NCI-H2196 (cell line): ENCODE measurements around the gene DCP1B.

Experiments
- DNase-seq: peaks from one replicate; lab custom pipeline; 2025; ENCODE audit not compliant: unreplicated experiment; lab: John Stamatoyannopoulos, UW

Gene DCP1B

GRCh38 chr12:2017546-2018337 lies 13.5 kb upstream of the DCP1B start:
- no peak for DNase-seq

DNA sequence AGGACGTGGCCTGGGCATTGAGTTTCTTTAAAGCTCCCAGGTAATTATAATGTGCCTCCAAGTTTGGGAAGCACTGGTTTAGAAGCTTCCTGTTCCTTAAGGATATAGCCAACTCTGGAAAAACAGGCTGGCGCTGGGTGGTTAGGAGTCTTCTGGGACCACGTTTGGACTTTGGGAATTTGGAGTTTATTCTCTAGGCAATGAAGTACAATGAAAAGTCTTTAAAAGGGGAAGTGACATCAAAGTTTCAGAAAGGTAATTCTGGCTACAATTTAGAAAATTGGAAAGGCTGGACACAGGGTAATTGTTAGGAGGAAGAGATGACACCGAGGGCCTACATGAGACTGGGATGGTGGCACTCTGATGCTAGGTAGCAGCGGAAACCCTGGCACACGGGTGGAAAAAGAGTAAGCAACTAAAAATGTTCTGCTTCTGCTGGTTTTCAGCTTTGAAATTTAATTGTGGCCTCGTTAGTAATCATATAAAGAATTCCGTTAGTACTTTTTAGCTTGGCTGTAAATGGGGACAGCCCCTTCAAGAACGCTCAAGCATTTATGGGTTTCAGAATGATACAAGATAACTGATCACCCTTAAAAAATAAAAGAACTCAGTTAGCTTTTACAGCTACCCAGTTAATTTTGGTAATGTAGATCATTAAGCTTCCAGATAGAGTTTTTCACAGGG lies 12.7 kb upstream of the DCP1B start:
- DNase-seq = no peak

DNA sequence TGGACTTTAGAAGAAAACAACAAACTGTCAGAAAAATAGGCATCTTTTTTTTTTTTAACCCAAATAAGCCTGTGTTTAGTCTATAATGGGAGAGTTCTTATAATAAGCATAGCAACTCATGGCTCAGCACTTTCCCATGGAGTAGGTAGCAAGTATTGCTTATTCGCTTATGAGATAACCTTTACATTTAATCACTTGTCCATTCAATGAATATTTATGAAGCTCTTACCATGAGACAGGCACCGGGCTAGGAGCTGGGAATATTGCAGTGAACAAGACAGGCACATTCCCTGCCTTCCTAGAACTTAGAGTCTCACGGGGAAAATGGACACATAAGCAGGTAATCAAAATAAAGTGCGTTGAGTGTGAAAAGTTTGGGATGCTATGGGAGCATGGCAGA lies 10.0 kb upstream of the DCP1B start:
- no peak for DNase-seq

GRCh38 chr12:2013527-2014223 lies 9.4 kb upstream of the DCP1B start:
- no peak for DNase-seq

DNA sequence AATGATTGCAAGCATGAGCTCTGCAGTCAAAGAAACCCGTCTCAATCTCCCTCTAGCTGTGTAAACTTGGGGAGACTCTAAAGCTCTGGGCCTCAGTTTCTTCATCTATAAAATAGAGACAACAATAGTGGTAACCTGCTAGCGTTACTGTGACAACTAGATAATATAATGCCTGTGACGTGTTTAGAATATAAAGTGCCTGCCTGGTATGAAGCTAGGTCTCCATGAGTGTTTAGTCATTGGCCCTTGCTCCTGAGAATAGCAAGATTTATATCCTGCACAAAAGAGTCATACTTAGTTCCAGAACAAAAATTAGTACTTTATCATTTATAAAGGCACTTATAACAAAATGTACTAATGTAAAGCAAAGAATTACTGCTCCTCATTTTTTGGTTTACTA lies 8.8 kb upstream of the DCP1B start:
- DNase-seq = no peak

DNA sequence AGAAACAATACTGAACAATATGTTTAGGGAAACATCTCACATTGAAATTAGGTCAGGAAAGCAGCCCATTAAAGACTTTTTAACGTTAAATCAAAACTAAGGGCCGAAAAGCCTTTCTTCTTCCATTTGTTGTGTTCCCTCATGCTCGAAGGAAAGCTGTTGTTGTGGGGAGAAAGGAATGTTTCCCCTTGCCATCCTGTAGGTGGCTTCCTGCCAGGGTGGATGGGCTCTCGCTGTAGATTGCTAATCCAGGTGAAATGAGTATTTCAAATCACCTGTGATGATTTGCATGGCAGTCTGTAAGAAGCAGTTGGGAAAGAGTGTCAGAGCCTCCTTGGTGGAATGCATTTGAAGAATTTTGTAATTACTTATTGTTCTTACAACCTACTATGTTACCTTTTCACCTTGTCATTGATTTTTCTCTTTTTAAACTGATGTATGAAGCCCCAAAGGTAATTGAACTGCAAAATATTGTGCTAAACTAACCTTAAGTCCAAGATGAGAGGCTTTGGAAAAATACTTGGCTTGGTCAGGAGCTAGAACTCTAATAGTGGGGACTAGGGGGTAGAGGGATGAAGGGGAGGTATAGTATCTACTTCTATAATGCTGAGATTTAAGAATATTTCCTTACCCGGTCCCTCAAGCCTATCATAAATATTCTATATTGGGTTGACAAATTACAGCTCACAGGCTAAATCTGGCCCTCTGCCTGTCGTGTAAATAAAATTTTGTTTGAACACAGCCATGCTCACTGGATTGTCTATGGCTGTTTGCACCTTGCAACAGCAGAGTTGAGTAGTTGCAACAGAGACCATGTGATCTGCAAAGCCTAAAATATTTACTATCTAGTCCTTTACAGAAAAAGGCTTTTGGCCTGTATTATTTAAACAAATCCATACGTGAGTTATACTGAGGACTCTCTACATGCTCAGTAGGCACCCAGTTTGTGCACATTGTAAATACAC lies 7.7 kb upstream of the DCP1B start:
- no peak for DNase-seq

GRCh38 chr12:2009623-2010022 lies 5.4 kb upstream of the DCP1B start:
- DNase-seq = no peak

GRCh38 chr12:2008677-2009076 lies 4.4 kb upstream of the DCP1B start:
- DNase-seq = no peak

DNA sequence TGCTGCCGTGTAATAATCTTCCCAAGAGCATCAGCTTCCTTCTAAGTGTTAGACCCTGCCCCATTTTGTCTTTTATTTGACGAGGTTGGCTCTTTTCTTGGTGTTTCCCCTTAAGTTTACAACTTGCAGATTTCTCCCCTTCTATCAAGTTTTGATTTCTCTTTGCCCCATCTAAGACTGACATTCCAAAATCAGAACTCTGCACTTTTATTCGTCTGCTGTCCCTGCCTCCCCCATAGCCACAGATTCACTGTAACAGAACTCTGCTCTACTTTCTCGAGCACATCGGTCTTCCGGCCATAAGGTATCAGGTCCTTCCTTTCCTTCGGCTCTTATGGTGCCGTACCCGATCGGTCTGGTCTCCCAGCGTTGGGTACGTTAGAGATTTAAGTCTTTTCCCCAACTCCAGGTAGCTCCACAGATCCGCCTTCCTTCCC lies 563 bp downstream of the DCP1B start:
- no peak for DNase-seq

DNA sequence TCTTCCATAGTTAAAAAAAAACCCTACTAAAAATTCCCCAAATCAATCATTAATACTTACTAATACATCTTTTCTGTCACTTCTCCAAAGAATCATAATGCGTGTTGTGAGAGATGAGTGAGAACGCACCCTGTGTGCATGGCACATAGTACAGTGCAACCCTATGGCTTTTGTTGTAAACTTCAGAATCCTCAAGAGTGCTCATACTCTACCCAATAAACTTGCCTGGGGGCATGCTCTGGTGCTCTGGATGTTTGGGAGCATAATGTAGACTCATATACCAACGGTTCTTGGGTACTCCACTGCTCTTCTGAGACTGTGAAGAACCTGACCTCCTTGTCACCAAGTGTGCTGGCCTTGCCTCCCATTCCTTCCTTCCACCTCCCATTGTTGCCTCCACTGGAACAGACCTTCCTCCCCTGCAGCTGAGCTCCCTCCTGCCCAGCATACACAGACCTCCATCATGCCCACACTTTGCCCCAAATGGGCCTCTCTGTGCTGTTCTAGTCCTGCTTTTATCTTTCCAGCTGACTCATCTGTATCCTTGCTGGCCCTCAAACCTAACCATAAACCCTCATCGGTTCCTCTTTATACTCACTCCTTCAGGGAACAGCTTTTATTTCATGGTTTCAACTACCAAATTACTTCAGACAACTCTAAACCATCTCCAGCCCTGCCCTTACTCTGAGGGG lies 8.9 kb downstream of the DCP1B start:
- no peak for DNase-seq

DNA sequence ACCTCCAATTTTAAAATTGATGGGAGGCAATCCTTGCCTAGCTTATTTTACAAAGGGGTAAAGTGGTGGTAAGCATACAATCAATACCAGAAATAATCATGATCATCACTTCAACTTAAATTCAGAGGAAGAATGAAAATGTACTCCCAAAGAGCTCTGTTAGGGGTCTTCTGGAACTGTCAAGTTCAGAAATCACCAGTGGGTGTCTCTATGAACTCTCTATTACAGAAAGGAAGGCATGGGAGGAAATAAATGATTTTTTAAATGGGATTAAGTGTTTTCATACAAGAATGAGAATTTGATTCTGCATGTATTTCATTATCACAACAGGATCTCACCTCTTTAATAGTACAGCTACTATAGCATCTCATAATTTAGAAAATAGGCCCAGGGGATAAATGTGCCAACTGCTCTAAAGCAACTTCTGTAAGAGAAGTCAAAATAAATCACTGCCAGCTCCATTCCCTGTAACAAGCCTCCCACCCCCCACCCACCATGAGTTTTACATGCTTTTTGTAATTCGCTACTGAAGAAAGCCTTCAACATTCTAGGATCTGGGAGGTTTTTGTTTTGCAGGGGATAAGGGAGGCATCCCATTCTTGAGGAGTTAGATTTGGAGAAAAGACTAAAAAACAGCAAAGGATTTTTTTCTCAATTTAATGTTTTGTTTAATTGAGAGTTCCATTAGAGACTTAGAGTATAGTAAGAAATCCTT lies 9.7 kb downstream of the DCP1B start:
- DNase-seq = no peak

DNA sequence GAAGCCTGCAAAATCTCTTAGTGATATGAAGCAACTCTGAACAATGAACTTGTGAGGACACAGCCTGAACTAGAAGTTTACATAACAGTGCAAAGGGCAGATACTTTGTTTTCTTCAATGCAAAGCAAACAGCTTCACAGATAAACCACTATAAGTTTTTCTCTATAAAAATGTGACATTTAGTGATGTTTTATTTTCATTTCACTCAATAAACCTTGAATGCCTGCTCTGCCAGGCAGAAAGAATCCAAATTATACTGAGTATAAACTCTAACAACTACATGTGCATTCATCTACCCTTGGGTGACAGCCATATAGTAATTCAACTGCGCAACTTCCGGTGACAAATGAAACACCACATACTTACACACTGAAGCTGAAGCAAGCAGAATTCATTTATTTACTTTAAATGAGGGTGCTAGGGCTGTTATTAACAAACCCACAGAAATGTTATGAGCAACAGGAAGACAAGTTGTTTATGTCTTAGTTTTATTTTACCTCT lies 10.3 kb downstream of the DCP1B start:
- no peak for DNase-seq

- no peak for DNase-seq
Measured at GRCh38 chr12:1993341-1993740, 10.9 kb downstream of the DCP1B start.

GRCh38 chr12:1992732-1993131 lies 11.5 kb downstream of the DCP1B start:
- no peak for DNase-seq

DNA sequence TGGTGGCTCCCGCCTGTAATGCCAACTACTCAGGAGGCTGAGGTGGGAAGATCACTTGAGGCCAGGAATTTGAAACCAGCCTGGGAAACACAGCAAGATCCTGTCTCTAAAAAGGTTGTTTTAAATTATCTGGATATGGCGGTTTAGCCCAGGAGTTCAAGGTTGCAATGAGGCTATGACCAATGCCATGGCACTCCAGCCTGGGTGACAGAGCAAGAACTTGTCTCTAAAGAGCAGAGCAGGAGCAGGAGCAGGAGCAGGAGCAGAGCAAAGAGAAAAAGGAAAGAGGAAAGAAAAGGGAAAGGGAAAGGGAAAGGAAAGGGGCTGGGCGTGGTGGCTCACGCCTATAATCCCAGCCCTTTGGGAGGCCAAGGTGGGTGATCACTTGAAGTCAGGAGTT lies 15.1 kb downstream of the DCP1B start:
- no peak for DNase-seq

DNA sequence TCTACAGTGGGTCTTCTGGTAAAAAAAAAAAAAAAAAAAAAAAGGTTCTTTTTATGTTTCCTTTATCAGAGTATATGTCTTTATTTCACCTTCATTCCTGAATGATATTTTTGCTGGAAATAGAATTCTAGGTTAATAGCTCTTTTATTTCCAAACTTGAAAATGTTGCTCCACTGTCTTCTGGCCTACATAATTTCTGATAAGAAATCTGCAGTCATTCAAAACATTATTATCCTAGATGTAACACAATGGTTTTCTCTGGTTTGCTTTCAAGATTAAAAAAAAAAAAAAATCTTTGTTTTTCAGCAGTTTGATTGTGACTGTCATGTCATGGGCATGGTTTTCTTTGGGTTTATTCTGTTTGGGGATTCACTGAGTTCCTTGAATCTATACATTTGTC lies 19.5 kb downstream of the DCP1B start:
- no peak for DNase-seq

DNA sequence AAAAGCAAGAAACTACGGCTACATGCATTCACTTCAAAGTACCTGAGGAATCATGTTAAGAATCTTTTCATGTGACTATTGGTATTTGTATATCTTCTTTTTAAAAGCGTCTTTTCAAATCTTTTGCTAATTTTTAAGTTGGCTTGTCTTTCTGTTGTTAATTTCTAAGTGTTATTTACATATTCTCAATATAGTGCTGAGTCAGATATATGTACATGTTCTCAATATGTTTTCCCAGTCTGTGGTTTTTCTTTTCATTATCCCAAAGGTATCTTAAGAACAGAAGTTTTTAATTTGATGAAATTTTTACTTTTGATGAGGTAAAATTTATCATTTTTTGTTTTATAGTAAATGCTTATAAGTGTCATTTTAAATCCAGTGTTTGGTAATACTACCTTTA lies 24.0 kb downstream of the DCP1B start:
- DNase-seq = no peak

DNA sequence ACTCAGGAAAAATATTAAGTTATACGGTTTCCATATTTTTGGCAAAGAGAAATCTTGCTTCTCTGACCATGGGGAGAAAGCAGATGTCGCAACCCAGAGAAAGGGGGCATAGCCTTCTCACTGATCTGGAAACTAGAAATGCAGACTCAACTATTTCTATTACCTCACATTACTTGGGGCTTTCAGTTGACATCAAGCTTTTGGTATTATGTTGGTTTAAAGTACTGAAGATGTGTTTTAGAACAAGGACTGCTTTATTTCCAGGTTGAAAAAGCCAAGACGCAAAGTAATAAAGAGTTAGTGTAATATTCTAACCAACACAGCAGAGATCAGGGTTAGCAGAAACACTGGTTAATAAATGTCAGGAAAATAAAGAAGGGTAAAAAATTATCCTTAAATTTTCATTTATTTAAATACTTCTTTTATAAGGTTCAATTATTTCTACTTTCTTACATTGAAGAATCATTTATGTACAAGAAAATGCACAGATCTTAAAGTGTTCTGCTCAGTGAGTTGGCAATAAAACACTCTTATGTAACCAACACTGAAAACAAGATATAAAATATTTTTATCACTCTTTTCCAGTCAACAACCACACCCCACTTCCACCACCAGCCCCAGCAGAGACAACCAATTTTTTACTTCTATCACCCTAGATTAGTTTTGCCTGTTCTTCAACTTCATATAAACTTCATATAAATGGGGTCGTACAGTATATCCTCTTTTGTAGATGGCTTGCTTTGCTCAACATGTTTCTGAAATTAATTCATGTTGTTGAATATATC lies 26.0 kb downstream of the DCP1B start:
- DNase-seq = no peak

DNA sequence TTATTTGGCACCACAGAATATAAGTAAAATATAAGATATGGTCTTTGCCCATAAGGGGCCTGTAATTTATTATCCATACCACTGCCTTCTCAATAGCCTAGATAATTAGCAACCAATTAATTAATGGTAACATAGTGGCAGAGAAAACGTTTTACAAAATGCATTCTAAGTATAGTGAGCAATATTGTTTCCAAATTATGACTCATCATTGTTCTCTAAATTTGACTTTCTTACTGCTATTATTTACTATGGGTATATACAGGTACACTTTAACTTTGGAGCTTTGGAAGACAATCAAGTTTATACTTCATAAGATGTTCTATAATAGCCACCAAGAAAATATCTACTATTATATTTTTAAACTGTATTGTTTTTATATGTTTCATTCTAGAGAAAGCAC lies 26.7 kb downstream of the DCP1B start:
- DNase-seq = no peak
